CD4-positive, CD25-positive, alpha-beta regulatory T cell (primary cell): ENCODE results near the gene TEX36. TPM values are rescaled to one million over a fixed set of nuclear protein-coding genes. Genes with fewer than 3 reads are reported as not detected.
"Not testable (repeated sequence)": the region's sequence is repeated elsewhere in the genome, so short reads cannot be mapped to it uniquely, and the experiment has no call there.

Experiments used
- ATAC-seq, 2 donors: fragments of 150-1000 bp; cut with Tn5 transposase; one replicate each; pipeline ENCODE4 v1.10.0; 2021; ENCODE audit warnings: low read depth in 2 of 2, moderate number of reproducible peaks in 2 of 2, moderate library complexity in 1 of 2
- DNase-seq, 3 donors: peaks; one replicate each; pipeline versions ENCODE4 v3.0.0 to v3.0.0-alpha.2; 2012 to 2022; ENCODE audit warnings: mixed read lengths in 1 of 3
- H3K27ac ChIP-seq: one replicate; pipeline ENCODE4 v1.7.0; 2013; ENCODE audit warnings: mild to moderate bottlenecking, low read length; ENCODE audit not compliant: insufficient read depth, poor library complexity, severe bottlenecking
- H3K27me3 ChIP-seq: one replicate; pipeline ENCODE4 v1.7.0; 2013; ENCODE audit warnings: low read length; ENCODE audit not compliant: control insufficient read depth, insufficient read depth
- H3K36me3 ChIP-seq: one replicate; pipeline ENCODE4 v1.7.0; 2013; ENCODE audit warnings: mild to moderate bottlenecking, low read length, moderate library complexity; ENCODE audit not compliant: control insufficient read depth, insufficient read depth
- H3K4me1 ChIP-seq: 2 replicates; pipeline ENCODE4 v1.7.0; 2013; ENCODE audit warnings: mild to moderate bottlenecking, low read length; ENCODE audit not compliant: insufficient read depth, control insufficient read depth, poor library complexity, severe bottlenecking
- H3K4me3 ChIP-seq: one replicate; pipeline ENCODE4 v1.7.0; 2013; ENCODE audit warnings: low read depth, mild to moderate bottlenecking, low read length, moderate library complexity
- H3K9me3 ChIP-seq, 2 experiments: 1 replicate in 1 of 2; 2 replicates in 1 of 2; pipeline ENCODE4 v1.7.0; 2013; ENCODE audit warnings: low read length in 2 of 2, mild to moderate bottlenecking in 1 of 2, moderate library complexity in 1 of 2; ENCODE audit not compliant: control insufficient read depth in 2 of 2
- H3K27ac Mint-ChIP-seq, 3 donors: one replicate each; pipeline ENCODE4 v1.8.0; 2020 to 2022; ENCODE audit warnings: mild to moderate bottlenecking in 3 of 3, mixed read lengths in 3 of 3, moderate library complexity in 2 of 3
- H3K27me3 Mint-ChIP-seq: one replicate; pipeline ENCODE4 v1.8.0; 2022; ENCODE audit warnings: mild to moderate bottlenecking, mixed read lengths
- H3K36me3 Mint-ChIP-seq: one replicate; pipeline ENCODE4 v1.8.0; 2020; ENCODE audit warnings: mixed read lengths
- H3K4me1 Mint-ChIP-seq, 4 donors: one replicate each; pipeline ENCODE4 v1.8.0; 2020 to 2022; ENCODE audit warnings: mixed read lengths in 4 of 4, mild to moderate bottlenecking in 1 of 4
- H3K4me3 Mint-ChIP-seq, 4 donors: one replicate each; pipeline ENCODE4 v1.8.0; 2020 to 2022; ENCODE audit warnings: mild to moderate bottlenecking in 4 of 4, mixed read lengths in 4 of 4, moderate library complexity in 3 of 4
- H3K9me3 Mint-ChIP-seq, 7 donors: one replicate each; pipeline ENCODE4 v1.8.0; 2020 to 2022; ENCODE audit warnings: mixed read lengths in 7 of 7, mild to moderate bottlenecking in 3 of 7, moderate library complexity in 2 of 7
- polyA plus RNA-seq, 4 donors: library from polyadenylated mRNA; unstranded; fragments of 300-500 nt; fragmentation: Illumina TruSeq; gene quantifications; one replicate each; pipeline ENCODE4 v1.2.3, GENCODE V29; 2021
- total RNA-seq: library from RNA; stranded (reverse); gene quantifications from one replicate; pipeline ENCODE4 v1.2.3, GENCODE V29; 2022

TEX36 gene
- total and polyA plus RNA-seq, 5 donors from 2014 or later, result not detected

DNA sequence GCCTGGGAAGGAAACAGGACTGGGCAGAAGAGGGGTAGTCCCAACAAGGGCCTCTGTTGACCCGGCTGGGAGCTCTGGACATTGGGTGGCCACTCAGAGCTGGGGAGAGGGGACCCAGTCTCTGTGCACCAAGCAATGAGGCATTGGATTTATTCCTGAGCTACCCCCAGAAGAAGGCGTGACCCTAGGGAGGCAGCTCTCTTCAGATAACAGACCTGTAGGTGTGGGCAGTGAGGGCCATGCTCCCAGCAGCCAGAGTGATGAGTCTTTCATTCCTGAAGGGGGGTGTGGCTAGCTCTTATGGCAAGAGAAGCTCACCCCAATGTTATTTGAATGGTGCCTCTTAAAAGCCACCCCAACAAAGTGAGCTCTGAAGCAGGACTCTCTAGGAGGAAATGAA is 20.4 kb downstream of the TEX36 start:
- no peak overlapping the region for H3K27ac ChIP-seq
- no peaks in the 10 kb centered on the region for H3K9me3 ChIP-seq
- no peaks in the 10 kb centered on the region for H3K36me3 ChIP-seq
- ATAC-seq, result no peak
- Mint-ChIP-seq H3K27ac (no peak overlapping the region), H3K4me1 (no peaks in the 10 kb centered on the region), H3K9me3 (peaks cover 0 to 5% (median 0%) of the 10 kb centered on the region in 7 donors), H3K27me3 (peaks cover 4% of the 10 kb centered on the region), H3K4me3 (no peak overlapping the region), H3K36me3 (no peaks in the 10 kb centered on the region)
- no peaks in the 10 kb centered on the region for H3K27me3 ChIP-seq
- H3K4me3 ChIP-seq, result no peak overlapping the region
- no peaks in the 10 kb centered on the region for H3K4me1 ChIP-seq
- DNase-seq, result no peak

DNA sequence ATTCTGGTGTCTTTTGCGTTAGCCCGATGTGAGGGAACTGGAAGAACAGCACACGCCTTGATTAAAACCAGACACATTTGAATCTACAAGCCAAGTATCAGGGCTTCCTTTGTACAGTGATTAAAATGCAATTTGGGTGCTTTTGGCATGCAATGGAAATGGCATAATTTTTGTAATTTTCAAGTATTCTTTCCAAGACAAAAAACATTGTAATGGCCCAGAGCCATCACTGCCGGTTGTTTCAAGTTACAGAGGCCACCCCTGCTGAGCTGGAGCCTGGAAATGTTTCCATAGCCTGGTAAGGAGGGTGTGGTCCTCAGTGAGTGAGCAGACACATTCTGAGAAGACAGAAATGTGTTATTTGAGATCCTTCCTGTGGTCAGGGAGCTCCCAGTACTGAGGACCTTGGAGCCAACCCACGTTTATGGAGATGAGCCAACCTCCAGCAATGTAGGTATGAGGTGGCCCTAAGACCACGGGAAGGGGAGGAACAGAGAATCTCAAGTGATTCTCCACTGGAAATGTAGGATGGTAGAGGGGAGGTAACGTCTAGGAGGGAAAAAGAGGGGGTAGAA is 20.9 kb downstream of the TEX36 start:
- no peaks in the 10 kb centered on the region for H3K4me1 ChIP-seq
- no peak overlapping the region for H3K27ac Mint-ChIP-seq
- no peak overlapping the region for H3K4me3 ChIP-seq
- no peaks in the 10 kb centered on the region for H3K36me3 Mint-ChIP-seq
- no peak for DNase-seq
- H3K36me3 ChIP-seq, result no peaks in the 10 kb centered on the region
- no peak overlapping the region for H3K4me3 Mint-ChIP-seq
- no peak overlapping the region for H3K27ac ChIP-seq
- no peak for ATAC-seq
- no peaks in the 10 kb centered on the region for H3K9me3 ChIP-seq
- H3K4me1 Mint-ChIP-seq, result no peaks in the 10 kb centered on the region
- no peaks in the 10 kb centered on the region for H3K27me3 ChIP-seq
- H3K27me3 Mint-ChIP-seq, result peaks cover 4% of the 10 kb centered on the region
- peaks cover 0 to 5% (median 0%) of the 10 kb centered on the region in 7 donors for H3K9me3 Mint-ChIP-seq

DNA sequence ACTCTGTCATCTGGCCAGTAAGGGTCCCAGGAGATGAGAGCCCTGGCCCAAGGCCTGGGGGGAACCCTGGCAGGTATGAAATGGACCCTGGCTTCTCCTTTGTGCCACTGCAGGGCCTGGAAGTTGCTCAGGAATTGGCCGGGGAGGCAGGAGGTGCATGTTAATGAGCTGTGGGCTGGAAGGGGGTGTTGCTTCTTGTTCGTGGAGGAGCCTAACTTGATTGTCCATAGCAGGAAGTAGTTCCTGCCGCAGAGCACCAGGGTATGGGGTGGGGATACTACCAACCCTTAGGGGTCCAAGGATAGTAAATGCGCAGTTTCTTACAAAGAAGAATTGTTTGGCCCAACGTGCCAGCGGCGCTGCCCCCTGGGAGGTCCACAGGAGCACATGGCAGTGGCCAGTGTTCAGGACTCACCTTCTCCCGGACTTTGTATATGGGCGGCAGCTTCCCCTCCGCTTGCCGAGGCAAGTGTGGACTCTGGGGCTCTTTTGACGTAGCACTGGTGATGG is 21.5 kb downstream of the TEX36 start:
- H3K36me3 ChIP-seq, result no peaks in the 10 kb centered on the region
- no peaks in the 10 kb centered on the region for H3K4me1 ChIP-seq
- no peaks in the 10 kb centered on the region for H3K36me3 Mint-ChIP-seq
- peaks cover 0 to 5% (median 0%) of the 10 kb centered on the region in 7 donors for H3K9me3 Mint-ChIP-seq
- H3K27me3 ChIP-seq, result no peaks in the 10 kb centered on the region
- no peak overlapping the region for H3K4me3 Mint-ChIP-seq
- no peaks in the 10 kb centered on the region for H3K4me1 Mint-ChIP-seq
- H3K27ac Mint-ChIP-seq, result no peak overlapping the region
- H3K27me3 Mint-ChIP-seq, result peaks cover 4% of the 10 kb centered on the region
- H3K4me3 ChIP-seq, result no peak overlapping the region
- no peak overlapping the region for H3K27ac ChIP-seq
- ATAC-seq (no peak), DNase-seq (no peak)
- H3K9me3 ChIP-seq, result no peaks in the 10 kb centered on the region

DNA sequence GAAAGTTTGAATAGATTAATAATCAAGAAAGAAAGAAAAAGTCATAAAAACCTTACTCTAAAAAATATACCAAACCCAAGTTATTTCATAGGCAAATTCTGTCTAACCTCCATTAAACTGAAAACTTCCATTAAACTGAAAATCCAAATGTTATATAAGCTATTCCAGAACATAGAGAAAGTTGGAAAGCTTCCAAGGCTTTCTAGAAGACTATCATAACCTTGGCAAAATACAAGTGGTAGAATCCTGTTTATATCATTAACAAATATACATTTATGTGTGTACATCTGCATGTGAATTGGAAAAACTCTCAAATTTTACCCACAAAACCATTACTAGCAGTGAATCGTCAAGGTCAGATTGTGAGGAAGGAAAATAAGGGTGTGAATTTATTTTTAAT is 23.9 kb downstream of the TEX36 start:
- Mint-ChIP-seq H3K4me3 (no peak overlapping the region), H3K4me1 (no peaks in the 10 kb centered on the region), H3K36me3 (no peaks in the 10 kb centered on the region), H3K27ac (no peak overlapping the region), H3K27me3 (no peaks in the 10 kb centered on the region), H3K9me3 (peaks cover 0 to 3% (median 0%) of the 10 kb centered on the region in 7 donors)
- Histone ChIP-seq H3K4me1 (no peaks in the 10 kb centered on the region), H3K9me3 (no peaks in the 10 kb centered on the region), H3K27ac (no peak overlapping the region), H3K27me3 (no peaks in the 10 kb centered on the region), H3K36me3 (no peaks in the 10 kb centered on the region), H3K4me3 (no peak overlapping the region)
- ATAC-seq (no peak), DNase-seq (no peak)

DNA sequence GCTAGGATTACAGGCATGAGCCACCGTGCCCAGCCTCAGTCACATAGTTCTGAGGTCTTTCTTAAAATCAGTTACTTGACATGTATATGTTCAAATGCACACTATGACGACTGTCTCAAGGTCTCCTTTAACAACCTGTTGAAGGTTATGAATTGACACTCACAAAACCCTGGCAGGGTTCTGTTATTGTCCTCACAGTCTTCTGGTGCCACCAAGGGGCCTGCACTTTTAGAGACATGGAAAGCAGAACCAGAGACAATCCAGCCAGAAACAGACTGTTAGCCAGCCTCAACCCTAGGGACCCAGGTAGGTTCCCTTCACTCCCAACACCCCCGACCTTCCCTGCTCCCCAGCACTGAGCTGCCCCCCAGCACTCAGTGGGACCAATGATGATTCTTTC is 26.4 kb downstream of the TEX36 start:
- Mint-ChIP-seq H3K4me3 (no peak overlapping the region), H3K27me3 (peaks cover 2% of the 10 kb centered on the region), H3K9me3 (peaks cover 0 to 4% (median 0%) of the 10 kb centered on the region in 7 donors), H3K36me3 (no peaks in the 10 kb centered on the region), H3K4me1 (no peaks in the 10 kb centered on the region), H3K27ac (no peak overlapping the region)
- H3K4me3 ChIP-seq, result no peak overlapping the region
- no peaks in the 10 kb centered on the region for H3K4me1 ChIP-seq
- H3K9me3 ChIP-seq, result no peaks in the 10 kb centered on the region
- no peaks in the 10 kb centered on the region for H3K36me3 ChIP-seq
- no peaks in the 10 kb centered on the region for H3K27me3 ChIP-seq
- no peak for ATAC-seq
- H3K27ac ChIP-seq, result no peak overlapping the region
- DNase-seq, result no peak

DNA sequence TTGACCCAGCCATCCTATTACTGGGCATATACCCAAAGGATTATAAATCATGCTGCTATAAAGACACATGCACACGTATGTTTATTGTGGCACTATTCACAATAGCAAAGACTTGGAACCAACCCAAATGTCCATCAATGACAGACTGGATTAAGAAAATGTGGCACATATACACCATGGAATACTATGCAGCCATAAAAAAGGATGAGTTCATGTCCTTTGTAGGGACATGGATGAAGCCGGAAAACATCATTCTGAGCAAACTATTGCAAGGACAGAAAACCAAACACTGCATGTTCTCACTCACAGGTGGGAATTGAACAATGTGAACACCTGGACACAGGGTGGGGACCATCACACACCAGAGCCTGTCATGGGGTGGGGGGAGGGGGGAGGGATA is 29.9 kb downstream of the TEX36 start:
- H3K4me3 Mint-ChIP-seq, H3K27me3 Mint-ChIP-seq, H3K27me3 ChIP-seq, H3K4me1 Mint-ChIP-seq, H3K9me3 ChIP-seq, H3K4me3 ChIP-seq, H3K27ac Mint-ChIP-seq, H3K36me3 ChIP-seq, H3K9me3 Mint-ChIP-seq, ATAC-seq, H3K4me1 ChIP-seq, H3K27ac ChIP-seq, DNase-seq, H3K36me3 Mint-ChIP-seq: not testable (repeated sequence)

DNA sequence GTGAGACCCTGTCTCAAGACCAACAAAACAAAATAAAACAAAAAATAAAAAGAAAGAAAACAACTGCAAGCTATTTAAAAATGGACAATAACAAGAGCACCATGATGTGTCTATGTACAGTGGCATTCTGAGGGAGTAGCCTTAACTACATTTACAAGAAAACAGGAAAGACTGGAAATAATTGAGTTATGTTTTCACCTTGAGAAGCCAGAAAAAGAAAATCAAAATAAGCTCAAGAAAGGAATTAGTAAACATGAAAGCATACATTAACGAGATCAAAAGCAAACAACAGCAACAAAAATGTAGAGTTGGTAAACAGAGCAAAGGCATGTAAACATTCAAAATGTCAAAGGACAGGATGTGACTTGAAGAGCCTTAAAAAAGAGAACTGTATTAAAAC is 36.7 kb downstream of the TEX36 start:
- no peak overlapping the region for H3K27ac ChIP-seq
- H3K27me3 ChIP-seq, result no peaks in the 10 kb centered on the region
- no peak for DNase-seq
- H3K36me3 Mint-ChIP-seq, result no peaks in the 10 kb centered on the region
- H3K9me3 ChIP-seq, result no peaks in the 10 kb centered on the region
- no peak overlapping the region for H3K4me3 Mint-ChIP-seq
- H3K36me3 ChIP-seq, result no peaks in the 10 kb centered on the region
- H3K4me1 ChIP-seq, result no peaks in the 10 kb centered on the region
- H3K9me3 Mint-ChIP-seq, result peaks cover 0 to 11% (median 3%) of the 10 kb centered on the region in 7 donors
- H3K27me3 Mint-ChIP-seq, result peaks cover 4% of the 10 kb centered on the region
- ATAC-seq, result no peak
- no peak overlapping the region for H3K27ac Mint-ChIP-seq
- no peak overlapping the region for H3K4me3 ChIP-seq
- no peaks in the 10 kb centered on the region for H3K4me1 Mint-ChIP-seq

DNA sequence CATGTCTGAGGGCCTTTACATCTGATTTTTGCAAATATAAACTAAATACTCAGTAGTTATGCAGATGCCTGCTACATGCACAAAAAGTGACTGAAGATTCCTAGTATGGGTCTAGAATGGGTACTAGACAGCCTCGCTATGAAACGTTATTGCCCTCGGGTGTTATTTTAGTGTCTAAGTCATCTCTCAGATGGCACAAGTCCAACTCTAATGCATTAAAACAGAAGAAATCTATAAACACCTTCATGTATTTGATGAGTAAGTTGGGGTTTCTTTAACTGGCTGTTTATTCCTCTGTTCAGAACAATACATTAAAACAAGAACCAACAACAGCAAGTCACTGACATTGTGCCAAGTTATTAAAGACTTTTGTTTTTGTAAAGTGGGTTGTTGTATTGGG is 41.6 kb downstream of the TEX36 start:
- ATAC-seq (no peak), DNase-seq (no peak)
- Histone ChIP-seq H3K36me3 (no peaks in the 10 kb centered on the region), H3K27ac (no peak overlapping the region), H3K4me1 (no peaks in the 10 kb centered on the region), H3K9me3 (no peaks in the 10 kb centered on the region), H3K4me3 (no peak overlapping the region), H3K27me3 (no peaks in the 10 kb centered on the region)
- H3K36me3 Mint-ChIP-seq, result no peaks in the 10 kb centered on the region
- H3K27me3 Mint-ChIP-seq, result peaks cover 4% of the 10 kb centered on the region
- H3K4me3 Mint-ChIP-seq, result no peak overlapping the region
- H3K27ac Mint-ChIP-seq, result no peak overlapping the region
- peaks cover 0 to 7% (median 0%) of the 10 kb centered on the region in 7 donors for H3K9me3 Mint-ChIP-seq
- H3K4me1 Mint-ChIP-seq, result no peaks in the 10 kb centered on the region
